Right lobe of liver (tissue), 4 donors: ENCODE results near the gene KRTAP3-3.

ENCODE experiments used
- CTCF ChIP-seq, 4 donors: fragments of 200-600 bp in 3 of 4; fragments of 450-650 bp in 1 of 4; IDR thresholded peaks; one replicate each; pipeline versions ENCODE4 v1.5.1 to v1.8.0; 2016 to 2022; ENCODE audit warnings: antibody characterized with exemption in 4 of 4, mild to moderate bottlenecking in 2 of 4
- POLR2A ChIP-seq: fragments of 450-650 bp; IDR thresholded peaks from one replicate; pipeline ENCODE4 v1.6.1; 2017; ENCODE audit warnings: antibody characterized with exemption, mild to moderate bottlenecking
- donor health status: DM: no; HTN: no; CAD: no.
- donor health status: DM: no; HTN: no; CAD: no.
- donor health status: DM: no; HTN: yes; CAD: no.

DNA sequence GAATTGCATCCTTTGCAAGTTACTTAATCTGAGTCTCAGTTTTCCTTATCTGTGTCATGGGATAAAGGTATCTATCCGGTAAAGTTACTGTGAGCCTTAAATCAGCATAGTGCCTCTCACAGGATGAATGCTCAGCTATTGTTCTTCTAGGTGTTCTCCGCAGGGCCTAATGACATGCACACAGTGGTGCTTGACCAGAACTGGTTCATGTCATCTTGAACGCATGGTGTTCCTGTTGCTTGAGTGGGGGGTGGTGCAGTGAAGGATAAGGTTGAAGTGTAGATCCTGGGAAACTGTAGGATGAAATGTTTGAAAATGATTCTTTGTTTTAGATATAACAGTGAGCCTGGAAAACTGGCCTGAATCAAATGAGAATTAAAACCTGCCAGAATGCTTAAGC is 13.8 kb downstream of the KRTAP3-3 start:
- TF ChIP-seq CTCF (IDR thresholded peaks at IDR 0.05) (no peak), POLR2A (no peak)
